HG03575 (cell line): Measurements from ENCODE around the gene TTR.

Experiments
- ATAC-seq: cut with Tn5 transposase; IDR thresholded peaks from one replicate; pipeline ENCODE4 v1.9.1; 2021; ENCODE audit not compliant: unreplicated experiment, insufficient number of reproducible peaks, low FRiP score; ENCODE audit errors: extremely low read depth

TTR gene

GRCh38 chr18:31591628-31592027 is at the start of gene TTR:
Gene TTR (plus strand): TSS chr18:31591877. CDS start chr18:31591903, 26 bp downstream.
- no peak for ATAC-seq

- no peak for ATAC-seq
Measured at GRCh38 chr18:31546476-31546875, 45.2 kb upstream of the TTR start.

- ATAC-seq: no peak
Measured at GRCh38 chr18:31548853-31549252, 42.8 kb upstream of the TTR start.

GRCh38 chr18:31549416-31549815 is 42.3 kb upstream of the TTR start:
- no peak for ATAC-seq

GRCh38 chr18:31551883-31552282 is 39.8 kb upstream of the TTR start:
- no peak for ATAC-seq

- no peak for ATAC-seq
Measured at GRCh38 chr18:31553800-31554199, 37.9 kb upstream of the TTR start.

GRCh38 chr18:31554776-31555175 is 36.9 kb upstream of the TTR start:
- ATAC-seq: no peak

- ATAC-seq: no peak
Measured at GRCh38 chr18:31555971-31556747, 35.5 kb upstream of the TTR start.

- no peak for ATAC-seq
Measured at GRCh38 chr18:31557446-31557845, 34.2 kb upstream of the TTR start.

GRCh38 chr18:31558567-31558966 is 33.1 kb upstream of the TTR start:
- no peak for ATAC-seq

- ATAC-seq: no peak
Measured at GRCh38 chr18:31562726-31563125, 29.0 kb upstream of the TTR start.

- no peak for ATAC-seq
Measured at GRCh38 chr18:31563778-31564177, 27.9 kb upstream of the TTR start.

- ATAC-seq: no peak
Measured at GRCh38 chr18:31565345-31565744, 26.3 kb upstream of the TTR start.

- no peak for ATAC-seq
Measured at GRCh38 chr18:31565782-31566512, 25.7 kb upstream of the TTR start.

- ATAC-seq: no peak
Measured at GRCh38 chr18:31566576-31567306, 24.9 kb upstream of the TTR start.

- no peak for ATAC-seq
Measured at GRCh38 chr18:31572368-31572767, 19.3 kb upstream of the TTR start.

GRCh38 chr18:31573051-31573450 is 18.6 kb upstream of the TTR start:
- no peak for ATAC-seq

GRCh38 chr18:31574359-31574758 is 17.3 kb upstream of the TTR start:
- no peak for ATAC-seq

GRCh38 chr18:31575515-31576257 is 16.0 kb upstream of the TTR start:
- no peak for ATAC-seq
